Epithelial cell of proximal tubule (primary cell): ENCODE measurements around the gene ANKMY1. TPM values are rescaled to one million over a fixed set of nuclear protein-coding genes. Genes with fewer than 3 reads are reported as not detected.

Source experiments
- DNase-seq: peaks from one replicate; pipeline ENCODE4 v3.0.0-alpha.2; 2011; ENCODE audit warnings: low read depth
- H3K4me3 ChIP-seq: 2 replicates; pipeline ENCODE4 v1.5.1; 2011; ENCODE audit warnings: low read depth, mild to moderate bottlenecking, low read length
- CTCF ChIP-seq: conservative IDR thresholded peaks from 2 replicates; pipeline ENCODE4 v1.5.1; 2012; ENCODE audit warnings: low read depth, mild to moderate bottlenecking, low read length
- total RNA-seq: library from RNA; depleted of rRNA; stranded (reverse); fragments of >200 nt; gene quantifications from 2 replicates; pipeline ENCODE4 v1.2.3, GENCODE V29; 2015

The ANKMY1 gene
- total RNA-seq, 1 donor from 2014 or later: 4.0 TPM

GRCh38 chr2:240473211-240473610 is 84.6 kb downstream of the ANKMY1 start:
- no peak for TF ChIP-seq CTCF
- no peak overlapping the region for H3K4me3 ChIP-seq
- no peak for DNase-seq

- no peak for TF ChIP-seq CTCF
- no peak for DNase-seq
- H3K4me3 ChIP-seq: no peak overlapping the region
Observed at GRCh38 chr2:240472078-240472790, 85.6 kb downstream of the ANKMY1 start.

- DNase-seq: no peak
- TF ChIP-seq CTCF: no peak
- H3K4me3 ChIP-seq: no peak overlapping the region
Observed at GRCh38 chr2:240469740-240470139, 88.0 kb downstream of the ANKMY1 start.

GRCh38 chr2:240469239-240469636 is 88.5 kb downstream of the ANKMY1 start:
- no peak for TF ChIP-seq CTCF
- no peak overlapping the region for H3K4me3 ChIP-seq
- no peak for DNase-seq

- no peak for TF ChIP-seq CTCF
- H3K4me3 ChIP-seq: no peak overlapping the region
- DNase-seq: no peak
Observed at GRCh38 chr2:240468303-240469238, 89.2 kb downstream of the ANKMY1 start.

- H3K4me3 ChIP-seq: no peak overlapping the region
- TF ChIP-seq CTCF: no peak
- no peak for DNase-seq
Observed at GRCh38 chr2:240467659-240468302, 90.0 kb downstream of the ANKMY1 start.
